Left ventricle myocardium superior (tissue), 1 donor: ENCODE results near the gene NHLRC4. TPM values are rescaled to one million over a fixed set of nuclear protein-coding genes. Genes with fewer than 3 reads are reported as not detected.
"Not testable (repeated sequence)": the region's sequence is repeated elsewhere in the genome, so short reads cannot be mapped to it uniquely, and the experiment has no call there.

Source experiments
- ATAC-seq: fragments of 200-7000 bp; cut with Tn5 transposase; one replicate; pipeline ENCODE4 v1.9.1; 2020; ENCODE audit warnings: mild to moderate bottlenecking, moderate library complexity
- DNase-seq: peaks from one replicate; pipeline ENCODE4 v3.0.0-alpha.2; 2020
- intact Hi-C: fragments of 100-400 bp; cut with micrococcal nuclease; formaldehyde crosslinking; loops from one replicate; pipeline ENCODE4 v1.11.0; 2022
- total RNA-seq: library from RNA; stranded (reverse); fragmentation: NEBNext Ultra II Directional; extraction: Animal tissue kit (Norgen Biotek cat#: 25700); gene quantifications from one replicate; pipeline ENCODE4 v1.2.1, GENCODE V29; 2021
- donor health status: DM: no; HTN: yes; CAD: no; lungs with severe emphysema.

NHLRC4 gene
- total RNA-seq, 1 donor from 2014 or later = 0.52 TPM

- ATAC-seq = no peak
- DNase-seq = no peak
- intact Hi-C loops = no loop called here
Observed at GRCh38 chr16:591231-591630, 24.4 kb downstream of the NHLRC4 start.

DNA sequence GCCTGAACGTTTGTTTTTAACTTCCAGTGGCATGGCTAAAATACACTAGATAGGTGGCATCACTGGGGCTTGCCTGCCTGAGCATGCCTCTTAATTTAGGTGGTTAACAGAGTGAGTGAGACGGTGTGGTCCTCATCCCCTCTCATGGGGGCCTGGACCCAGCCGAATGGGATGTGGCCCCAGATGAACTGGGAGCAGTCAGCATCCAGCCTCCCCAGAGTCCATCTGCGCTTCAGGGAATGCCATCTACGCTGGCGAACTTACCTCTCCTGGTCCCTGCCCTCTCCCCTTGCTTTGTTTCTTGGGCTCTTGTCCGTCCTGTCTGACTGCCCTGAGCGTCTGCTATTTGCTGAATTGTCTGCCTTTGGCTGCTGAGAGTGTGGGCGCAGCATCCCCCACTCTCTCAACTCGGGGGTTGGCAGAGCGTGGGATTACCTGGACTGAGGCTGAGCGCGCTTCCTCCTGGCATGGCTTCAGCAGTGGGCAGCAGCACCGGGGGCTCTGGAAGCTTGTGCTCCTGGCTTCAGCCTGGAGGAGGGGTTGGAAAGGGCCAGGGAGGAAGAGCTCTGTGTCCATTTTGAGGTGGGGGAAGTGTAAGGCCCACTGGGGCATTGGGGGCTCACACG, 25.2 kb downstream of the NHLRC4 start:
- no peak for ATAC-seq
- no peak for DNase-seq
- intact Hi-C loops = no loop called here

GRCh38 chr16:592518-593306, 25.9 kb downstream of the NHLRC4 start:
- intact Hi-C loops = no loop called here
- DNase-seq (no peak), ATAC-seq (no peak)

GRCh38 chr16:593406-593805, 26.6 kb downstream of the NHLRC4 start:
- intact Hi-C loops = no loop called here
- DNase-seq = no peak
- ATAC-seq = no peak

DNA sequence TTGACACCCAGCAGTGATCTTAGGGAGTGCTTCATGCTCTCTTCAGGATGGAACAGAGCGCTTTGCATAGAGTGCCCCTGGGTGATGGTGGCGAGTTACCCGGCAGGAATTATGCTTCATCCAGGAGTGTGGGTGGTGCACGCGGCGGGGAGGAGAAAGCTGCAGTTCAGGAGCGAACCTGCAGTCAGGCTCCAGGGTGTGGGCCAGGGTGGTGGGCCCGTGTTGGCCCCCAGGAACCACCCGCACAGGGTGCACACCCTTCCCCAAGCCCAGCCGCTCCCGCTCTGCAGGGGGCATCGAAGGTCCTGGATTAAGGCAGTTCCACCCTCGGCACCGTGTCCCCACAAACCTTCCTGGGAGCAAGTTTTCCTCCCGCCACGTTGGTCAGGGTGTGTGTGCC, 27.0 kb downstream of the NHLRC4 start:
- ATAC-seq = no peak
- no peak for DNase-seq
- intact Hi-C loops = no loop called here

- intact Hi-C loops = no loop called here
- no peak for ATAC-seq
- no peak for DNase-seq
Observed at GRCh38 chr16:595094-595528, 28.3 kb downstream of the NHLRC4 start.

DNA sequence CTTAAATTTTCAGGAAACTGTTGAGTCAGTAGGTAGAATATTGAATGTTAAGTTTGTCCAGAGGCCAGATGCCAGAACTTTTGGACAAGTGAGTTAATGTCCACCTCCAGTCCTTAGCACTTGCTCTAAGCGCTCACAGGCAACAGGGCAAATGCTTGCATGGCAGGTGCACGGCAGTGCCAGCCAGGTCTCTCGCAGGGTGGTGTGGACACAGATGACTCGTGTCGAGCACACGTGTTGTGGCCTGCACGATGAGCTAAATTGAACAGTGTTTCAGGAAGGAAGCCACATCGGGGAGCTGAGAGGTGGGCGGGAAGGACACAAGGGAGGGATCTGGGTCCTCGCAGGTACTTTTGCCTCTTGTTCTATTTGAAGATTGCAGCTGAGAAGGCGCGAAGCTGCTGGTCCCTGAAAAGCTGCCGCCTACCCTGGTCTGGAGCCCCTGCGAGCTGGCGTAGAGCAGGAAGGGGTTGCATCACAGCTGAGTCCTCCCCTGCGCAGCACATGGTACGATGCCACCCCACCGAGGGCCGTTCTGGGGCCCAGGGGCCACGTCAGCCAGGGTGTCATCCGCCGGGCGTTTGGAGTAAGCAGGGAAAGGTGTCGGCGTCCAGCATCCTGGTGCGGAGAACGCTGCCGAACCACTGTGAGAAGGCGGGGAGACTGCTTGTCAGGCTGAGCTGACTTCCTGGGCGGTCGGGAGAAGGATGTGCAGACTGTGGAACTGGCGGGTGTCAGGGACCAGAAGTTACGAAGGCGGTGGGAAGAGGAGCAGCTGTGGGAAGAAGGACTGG, 29.3 kb downstream of the NHLRC4 start:
- DNase-seq = no peak
- intact Hi-C loops = no loop called here

DNA sequence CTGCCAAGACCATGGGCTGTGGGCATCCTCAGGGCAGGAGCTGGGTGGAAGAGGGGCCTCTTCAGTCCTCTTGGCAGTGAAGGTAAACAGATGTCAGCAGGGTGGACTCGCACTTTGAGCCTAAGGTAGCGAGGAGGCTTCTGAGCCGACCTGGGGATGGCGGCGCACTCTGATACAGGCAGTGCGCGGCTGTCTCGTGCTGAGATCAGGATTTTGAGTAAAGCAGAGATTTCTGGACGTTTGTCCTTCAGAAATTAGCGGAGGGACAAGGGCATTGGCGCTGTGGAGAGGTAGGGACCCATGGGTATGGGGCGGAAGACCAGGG, 29.9 kb downstream of the NHLRC4 start:
- intact Hi-C loops = no loop called here
- DNase-seq = no peak
- no peak for ATAC-seq

More for the DNA sequence above, 29.3 kb downstream of the NHLRC4 start:
- no peak for ATAC-seq

DNA sequence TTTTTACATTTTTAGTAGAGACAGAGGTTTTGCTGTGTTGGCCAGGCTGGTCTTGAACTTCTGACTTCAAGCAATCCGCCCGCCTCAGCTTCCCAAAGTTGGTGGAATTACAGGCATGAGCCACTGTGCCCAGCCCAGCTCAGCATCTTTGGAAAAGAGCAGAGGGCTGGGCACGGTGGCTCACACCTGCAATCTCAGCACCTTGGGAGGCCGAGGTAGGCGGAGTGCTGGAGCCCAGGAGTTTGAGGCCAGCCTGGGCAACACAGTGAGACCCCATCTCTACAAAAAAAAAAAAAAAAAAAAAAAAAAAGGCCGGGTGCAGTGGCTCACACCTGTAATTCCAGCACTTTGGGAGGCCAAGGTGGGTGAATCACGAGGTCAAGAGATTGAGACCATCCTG, 30.9 kb downstream of the NHLRC4 start:
- ATAC-seq, DNase-seq, intact Hi-C loops: not testable (repeated sequence)

GRCh38 chr16:598823-599739, 32.3 kb downstream of the NHLRC4 start:
- DNase-seq = no peak
- intact Hi-C loops = no loop called here
- ATAC-seq = no peak

DNA sequence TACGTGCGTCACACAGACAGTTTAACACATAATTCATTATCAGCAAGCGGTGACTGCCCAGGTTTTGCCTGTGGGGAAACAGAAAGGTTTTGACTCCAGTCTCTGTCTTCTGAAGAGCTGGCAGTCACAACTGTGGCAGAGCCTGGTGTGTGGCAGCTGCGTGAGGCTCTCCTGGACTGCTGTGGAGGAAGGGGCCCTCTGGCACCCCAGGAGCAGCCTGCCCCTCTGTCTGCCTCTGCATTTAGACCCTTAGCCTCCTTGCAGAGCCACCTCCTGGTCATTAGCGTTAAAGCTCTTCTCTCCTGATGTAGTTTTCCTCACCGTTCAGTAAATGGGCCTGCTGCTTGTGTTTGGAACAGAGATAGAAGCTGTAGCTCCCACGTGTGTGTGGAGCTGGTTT, 34.0 kb downstream of the NHLRC4 start:
- no peak for DNase-seq
- no peak for ATAC-seq
- intact Hi-C loops = no loop called here

- DNase-seq = no peak
- no peak for ATAC-seq
- intact Hi-C loops = no loop called here
Observed at GRCh38 chr16:603933-604332, 37.1 kb downstream of the NHLRC4 start.

- ATAC-seq (no peak), DNase-seq (no peak)
- intact Hi-C loops = no loop called here
Observed at GRCh38 chr16:606656-607307, 40.0 kb downstream of the NHLRC4 start.

GRCh38 chr16:608019-608418, 41.2 kb downstream of the NHLRC4 start:
- no peak for ATAC-seq

DNA sequence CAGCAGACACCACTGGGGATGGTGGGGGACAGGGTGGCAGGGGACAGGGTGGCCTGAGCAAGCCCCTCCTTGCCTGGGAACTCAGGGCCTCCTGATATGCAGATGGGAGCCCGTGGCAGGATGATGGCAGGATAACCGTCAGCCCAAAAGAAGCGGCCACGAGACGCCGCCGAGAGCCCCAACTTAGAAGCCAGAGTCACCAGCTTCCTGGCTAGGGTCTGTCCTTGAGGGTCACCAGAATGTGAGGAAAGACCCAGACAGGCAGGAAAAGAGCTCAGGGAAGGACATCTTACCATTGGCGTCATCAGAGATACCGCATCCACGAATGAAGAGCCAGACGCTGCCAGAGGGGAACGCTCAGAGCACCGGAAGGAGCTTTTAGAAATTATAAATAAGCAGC, 42.5 kb downstream of the NHLRC4 start:
- DNase-seq = no peak
- intact Hi-C loops = no loop called here
- ATAC-seq = no peak

More at GRCh38 chr16:608019-608418, 41.2 kb downstream of the NHLRC4 start:
- intact Hi-C loops = no loop called here
- DNase-seq = no peak

DNA sequence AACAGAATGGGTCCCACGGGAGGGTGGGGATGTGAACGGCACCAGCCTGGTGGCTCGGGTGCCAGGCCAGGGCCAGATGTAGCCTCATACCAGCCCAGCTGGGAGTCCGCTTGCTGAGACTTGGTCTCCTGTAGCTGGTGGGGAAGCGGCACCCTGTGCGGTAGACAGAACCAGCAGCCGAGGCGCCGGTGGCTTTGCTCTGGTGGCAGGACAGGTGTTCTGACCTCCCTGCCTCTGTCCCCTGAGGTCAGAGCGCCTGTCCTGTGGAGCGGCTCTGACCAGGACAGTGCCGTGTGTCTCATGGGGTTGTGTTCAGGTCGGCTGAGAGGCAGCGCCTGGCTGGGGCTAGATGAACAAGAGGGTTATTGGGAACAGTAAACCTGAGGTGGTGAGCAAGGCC, 43.2 kb downstream of the NHLRC4 start:
- DNase-seq (no peak), ATAC-seq (no peak)
- intact Hi-C loops = no loop called here

DNA sequence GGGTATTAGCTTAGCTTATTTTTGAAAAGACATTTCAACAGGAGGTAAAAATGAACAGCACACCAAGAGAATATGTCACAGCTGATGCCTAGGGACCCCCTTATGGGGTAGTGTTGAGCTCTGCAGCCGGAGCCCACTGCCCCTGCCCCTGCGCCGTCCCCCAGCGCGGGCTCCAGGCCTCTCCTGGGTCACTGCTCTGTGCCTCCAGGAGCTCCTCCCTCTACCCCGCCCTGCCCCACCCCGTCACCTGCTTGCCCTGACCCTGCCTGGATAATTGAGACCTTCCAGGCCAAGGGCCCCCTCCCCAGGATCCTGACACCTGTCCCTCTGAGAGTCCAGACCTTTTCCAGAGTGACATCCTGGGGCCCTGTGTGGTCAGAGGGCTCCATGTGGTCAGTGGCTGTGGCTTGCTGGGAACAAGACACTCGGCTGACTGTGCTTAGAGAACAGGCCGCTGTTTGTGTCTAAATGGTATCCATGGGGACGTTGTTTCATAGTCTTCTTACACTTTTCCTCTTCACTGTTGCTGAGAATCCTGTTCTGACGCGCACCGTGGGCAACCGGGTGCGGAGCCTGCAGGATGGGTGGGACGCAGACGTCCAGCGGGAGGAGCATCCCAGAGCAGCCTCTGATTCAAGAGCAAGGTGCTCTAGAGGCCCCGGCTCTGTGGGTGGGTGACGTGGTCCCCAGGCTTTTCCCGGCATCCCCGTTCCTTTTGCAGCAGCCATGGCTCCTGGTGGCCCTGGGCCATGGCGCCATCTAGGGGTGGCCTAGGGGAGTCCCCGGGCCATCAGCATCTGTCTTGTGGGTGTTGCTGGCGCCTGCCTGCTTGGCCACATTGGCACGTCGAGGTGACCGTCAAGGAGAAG, 43.9 kb downstream of the NHLRC4 start:
- DNase-seq (peak; percentile 67), ATAC-seq (peak; percentile 69)
- intact Hi-C loops = no loop called here

DNA sequence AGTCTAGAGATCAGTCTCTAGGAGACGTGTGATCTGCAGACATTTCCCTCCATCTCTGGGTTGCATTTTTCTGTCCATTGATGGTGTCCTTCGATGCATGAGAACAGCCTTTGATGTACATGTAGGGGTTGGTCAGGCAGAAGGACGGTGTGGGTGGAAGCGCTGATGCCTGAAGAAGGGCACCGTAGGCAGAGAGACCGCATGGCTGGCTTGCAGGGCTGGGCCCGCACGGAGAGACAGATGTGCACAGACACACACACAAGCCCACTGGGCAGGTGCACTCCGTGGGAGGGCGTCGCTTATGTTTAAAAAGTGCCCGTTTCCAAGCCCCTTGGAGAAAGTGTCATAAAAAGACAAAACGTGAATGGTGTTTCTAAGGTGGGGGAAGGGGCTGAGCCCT, 48.3 kb downstream of the NHLRC4 start:
- intact Hi-C loops = no loop called here
- no peak for DNase-seq
- no peak for ATAC-seq
